Measurements from ENCODE around the gene AMBRA1.

Gene AMBRA1

DNA sequence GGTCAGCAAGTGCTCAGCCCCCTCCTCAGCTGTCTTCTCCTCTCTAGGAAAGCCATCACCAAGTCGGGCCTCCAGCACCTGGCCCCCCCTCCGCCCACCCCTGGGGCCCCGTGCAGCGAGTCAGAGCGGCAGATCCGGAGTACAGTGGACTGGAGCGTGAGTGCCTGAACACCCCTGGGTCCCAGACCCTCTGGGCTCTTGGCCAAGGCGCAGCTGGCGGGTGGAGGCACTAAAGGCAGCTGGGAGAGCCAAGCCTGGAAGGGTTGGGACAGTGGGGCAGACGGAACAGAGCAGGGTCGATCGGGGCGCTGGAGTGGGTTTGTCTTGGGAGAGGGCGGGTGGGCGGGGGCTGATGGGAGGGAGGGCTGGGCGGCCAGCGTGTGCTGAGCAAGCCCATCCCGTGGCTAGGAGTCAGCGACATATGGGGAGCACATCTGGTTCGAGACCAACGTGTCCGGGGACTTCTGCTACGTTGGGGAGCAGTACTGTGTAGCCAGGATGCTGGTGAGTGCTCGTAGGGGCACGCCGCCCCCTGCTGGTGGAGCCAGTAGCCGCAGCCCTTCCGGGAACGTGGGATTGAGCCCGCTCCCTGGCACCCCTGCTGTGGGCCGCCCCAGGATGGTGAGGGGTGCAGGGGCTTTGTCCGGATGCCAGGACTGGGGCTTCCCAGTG is 226.4 kb downstream of the AMBRA1 start:
- DNase-seq (ENCODE audit: low spot score) = peak; percentile 66

DNA sequence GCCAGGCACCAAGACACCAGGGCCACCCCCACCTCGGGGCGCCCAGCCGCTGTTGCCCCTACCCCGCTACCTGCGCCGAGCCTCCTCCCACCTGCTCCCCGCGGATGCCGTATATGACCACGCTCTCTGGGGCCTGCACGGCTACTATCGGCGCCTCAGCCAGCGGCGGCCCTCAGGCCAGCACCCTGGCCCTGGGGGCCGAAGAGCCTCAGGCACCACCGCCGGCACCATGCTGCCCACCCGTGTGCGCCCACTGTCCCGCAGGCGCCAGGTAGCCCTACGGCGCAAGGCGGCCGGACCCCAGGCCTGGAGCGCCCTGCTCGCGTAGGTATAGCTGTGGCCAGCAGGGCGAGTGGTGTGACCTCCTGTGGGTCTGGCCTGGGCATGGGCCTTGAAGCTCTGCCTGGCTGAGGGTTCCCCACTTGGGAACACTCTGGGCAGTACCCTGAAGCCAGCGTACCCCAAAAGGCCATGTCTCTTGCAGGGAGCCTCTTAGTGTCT is 227.1 kb downstream of the AMBRA1 start:
- DNase-seq (ENCODE audit: low spot score) = no peak

DNA sequence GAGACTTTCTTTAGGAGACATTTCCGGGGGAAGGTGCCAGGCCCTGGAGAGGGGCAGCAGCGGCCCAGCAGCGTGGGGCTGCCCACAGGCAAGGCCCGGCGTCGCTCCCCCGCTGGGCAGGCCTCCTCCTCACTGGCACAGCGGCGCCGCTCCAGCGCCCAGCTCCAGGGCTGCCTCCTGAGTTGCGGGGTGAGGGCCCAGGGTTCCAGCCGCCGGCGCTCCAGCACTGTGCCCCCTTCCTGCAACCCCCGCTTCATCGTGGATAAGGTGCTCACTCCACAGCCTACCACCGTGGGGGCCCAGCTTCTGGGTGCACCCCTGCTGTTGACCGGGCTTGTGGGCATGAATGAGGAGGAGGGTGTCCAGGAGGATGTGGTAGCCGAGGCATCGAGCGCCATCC is 227.6 kb downstream of the AMBRA1 start:
- no peak for DNase-seq (ENCODE audit: low spot score)

DNA sequence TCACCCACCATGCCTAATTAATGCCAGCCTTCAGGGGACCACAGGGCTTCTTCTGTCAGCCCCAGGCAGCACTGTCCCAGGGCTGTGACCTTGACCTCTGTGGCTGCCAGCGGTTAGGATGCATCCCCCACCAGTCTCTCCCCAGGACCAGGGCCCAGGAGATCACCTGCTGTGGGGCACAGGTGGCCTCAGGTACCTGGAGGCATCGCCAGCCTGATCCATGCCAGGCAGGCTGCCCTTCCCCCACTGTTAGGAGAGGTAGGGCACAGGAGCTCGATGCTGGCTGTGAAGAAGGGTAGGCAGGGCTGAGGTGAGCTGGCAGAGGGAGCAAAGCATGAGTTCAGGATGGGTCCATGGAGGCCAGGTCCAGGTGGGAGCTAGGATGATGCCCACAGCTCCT is 229.0 kb downstream of the AMBRA1 start:
- DNase-seq (ENCODE audit: low spot score) = no peak

DNA sequence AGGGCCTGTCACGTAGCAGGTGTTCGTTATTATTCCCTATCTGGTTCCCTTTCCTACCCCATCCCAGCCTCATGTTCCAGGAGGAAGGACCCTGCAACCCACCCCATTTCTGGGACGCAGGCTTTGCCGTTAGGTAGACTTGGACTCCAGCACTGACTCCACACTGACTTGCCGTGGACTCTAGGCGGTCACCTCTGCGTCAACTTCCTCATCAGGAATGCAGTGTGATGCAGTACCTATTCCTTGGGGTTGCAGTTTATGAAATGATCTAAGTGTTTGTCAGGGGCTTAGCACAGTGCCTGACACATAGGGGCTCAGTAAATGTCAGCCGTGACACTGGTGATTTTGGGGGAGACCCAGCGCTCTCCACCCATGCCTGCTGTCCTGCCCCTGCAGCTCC is 229.8 kb downstream of the AMBRA1 start:
- DNase-seq (ENCODE audit: low spot score) = no peak

DNA sequence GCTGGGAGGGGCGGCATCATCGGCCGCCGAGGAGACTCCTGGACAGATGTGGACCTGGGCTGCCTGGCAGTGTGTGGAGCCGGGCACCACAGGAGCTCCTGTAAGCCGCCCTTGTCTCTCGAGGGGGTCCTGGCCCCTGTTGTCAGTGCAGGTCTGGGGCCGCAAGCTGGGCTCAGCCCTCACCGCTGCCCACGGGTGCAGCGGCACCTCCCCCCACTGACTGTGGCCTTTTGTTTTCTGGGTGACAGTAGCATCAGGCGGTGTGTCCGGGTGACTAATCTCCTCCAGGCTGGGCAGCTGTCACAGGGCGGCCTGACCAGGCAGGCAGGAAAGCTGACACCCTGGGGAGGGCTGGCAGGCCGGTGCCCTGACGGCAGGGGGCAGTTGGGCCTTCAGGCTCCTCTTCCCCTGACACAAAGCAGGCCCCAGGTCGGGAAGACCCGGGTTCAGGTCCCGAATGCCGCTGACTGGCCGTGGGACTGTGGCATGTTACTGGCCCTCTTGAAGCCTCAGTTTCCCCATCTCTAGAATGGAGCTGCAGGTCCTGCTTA is 230.3 kb downstream of the AMBRA1 start:
- DNase-seq (ENCODE audit: low spot score) = no peak

DNA sequence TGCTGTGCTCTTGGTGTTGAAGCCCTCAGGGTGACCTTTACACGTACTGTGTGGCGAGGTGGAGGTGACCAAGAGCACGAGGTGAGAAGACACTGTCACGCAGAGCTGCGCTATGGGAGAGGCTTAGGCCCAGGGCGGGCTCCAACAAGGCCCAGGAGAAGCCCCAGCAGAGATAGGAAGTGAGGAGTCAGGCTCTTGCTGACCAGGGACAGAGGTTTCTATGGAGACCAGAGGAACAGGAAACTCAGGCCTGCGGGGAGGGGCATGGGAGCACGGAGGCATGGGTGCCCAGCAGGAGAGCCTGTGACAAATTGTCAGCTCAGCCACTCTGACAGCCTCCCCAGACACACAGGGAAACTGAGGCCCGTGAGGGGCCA is 230.8 kb downstream of the AMBRA1 start:
- no peak for DNase-seq (ENCODE audit: low spot score)

DNA sequence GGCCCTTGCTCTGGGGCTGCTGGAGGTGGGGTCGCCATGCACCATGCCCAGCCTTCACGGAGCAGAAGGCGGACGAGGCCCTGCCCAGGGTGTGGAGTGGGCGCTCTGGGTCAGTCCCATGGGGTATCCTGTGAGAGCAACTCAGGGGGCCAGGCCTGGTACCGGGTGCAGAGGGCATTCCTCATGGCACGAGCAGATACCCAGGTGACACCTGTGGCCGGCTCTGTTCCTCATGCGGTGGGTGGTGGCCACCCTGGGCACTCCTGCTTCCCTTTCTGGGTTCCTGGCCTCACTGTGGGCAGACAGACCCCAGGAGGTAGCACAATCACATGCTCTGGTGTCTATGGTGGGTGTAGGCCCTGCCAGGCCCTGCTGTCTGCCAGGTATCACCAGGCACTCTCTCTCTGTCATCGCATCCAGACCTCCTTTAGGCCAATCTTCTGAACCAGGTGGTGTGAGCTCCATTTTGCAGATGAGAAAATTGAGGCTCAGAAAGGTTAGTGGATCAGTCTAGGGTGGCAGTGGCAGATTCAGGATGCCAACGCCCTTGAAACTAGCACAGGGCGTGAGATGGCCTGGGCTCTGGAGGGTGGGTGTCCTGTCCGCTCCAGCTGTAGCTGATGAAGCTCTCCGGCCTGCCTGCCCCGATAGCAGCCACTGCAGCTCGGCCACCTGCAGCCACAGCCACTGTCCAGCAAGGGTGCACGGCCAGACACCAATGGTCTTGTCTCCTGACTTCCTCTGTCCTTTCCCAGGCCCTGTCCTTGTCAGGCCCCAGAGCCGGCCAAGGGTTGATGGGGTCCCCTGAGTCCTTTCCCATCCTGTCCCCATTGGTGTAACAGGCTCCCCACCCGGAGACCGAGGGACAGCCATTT is 231.4 kb downstream of the AMBRA1 start:
- no peak for DNase-seq (ENCODE audit: low spot score)

DNA sequence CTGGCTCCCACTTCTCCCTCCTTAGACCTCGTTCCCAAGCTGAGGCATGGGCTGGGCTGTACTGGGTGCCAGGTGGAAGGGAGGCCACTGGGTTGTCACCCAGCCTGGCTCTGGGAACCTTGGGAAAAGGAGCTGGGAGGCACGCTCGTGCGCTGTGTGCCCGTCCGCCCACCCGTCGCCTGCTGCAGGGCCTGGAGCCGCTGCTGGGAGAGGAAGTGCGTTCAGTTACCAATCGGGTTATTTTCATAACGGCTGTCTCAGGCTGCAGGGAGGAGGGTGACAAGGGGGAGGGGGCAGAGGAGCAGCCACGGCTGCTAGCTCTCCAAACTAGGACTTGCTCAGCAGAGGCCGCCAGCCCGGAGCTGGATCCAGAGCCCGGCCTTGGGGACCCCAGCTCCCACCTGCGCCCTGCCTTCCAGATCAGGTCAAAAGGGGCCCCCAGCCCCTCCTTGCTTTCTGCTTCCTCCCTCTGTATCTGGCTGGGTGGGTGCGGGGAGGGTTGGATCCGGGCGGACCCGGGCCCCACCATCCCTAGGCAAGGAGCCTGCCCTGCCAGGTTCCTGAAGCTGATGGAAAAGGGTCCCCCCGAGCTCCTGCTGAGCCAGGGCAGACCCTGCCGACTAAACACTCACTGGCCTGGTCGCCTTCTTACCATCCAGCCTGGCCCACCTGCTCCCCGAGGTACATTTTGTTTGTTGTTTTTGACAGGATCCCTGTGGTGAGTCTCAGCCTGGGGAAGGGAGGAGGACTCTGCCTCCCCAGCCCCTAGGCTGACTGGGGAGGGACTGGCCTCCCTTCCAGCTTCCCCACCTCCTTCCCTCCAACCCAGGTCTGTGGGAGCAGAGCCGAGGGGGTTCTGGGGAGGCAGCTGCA is 232.3 kb downstream of the AMBRA1 start:
- peak; percentile 91 for DNase-seq (ENCODE audit: low spot score)

DNA sequence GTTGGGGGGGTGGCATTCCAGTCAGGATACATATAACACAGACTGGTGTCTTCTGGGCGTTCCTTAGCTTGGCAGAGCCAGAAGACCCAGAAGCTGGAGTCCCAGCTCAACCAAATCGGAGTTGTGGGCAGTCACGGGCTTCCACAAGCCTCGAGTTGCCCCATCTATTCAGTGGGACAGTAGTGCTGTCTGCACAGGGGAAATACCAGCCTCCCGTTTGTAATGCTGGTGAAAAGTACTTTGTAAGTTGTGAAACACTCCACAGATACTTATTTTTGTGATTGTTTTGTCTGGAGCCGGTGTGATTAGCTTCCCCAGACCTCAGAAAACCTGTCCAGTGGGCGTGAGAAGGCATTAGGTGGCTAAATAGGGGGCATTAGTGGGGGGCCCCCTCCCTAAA is 232.9 kb downstream of the AMBRA1 start:
- DNase-seq (ENCODE audit: low spot score) = peak; percentile 34

DNA sequence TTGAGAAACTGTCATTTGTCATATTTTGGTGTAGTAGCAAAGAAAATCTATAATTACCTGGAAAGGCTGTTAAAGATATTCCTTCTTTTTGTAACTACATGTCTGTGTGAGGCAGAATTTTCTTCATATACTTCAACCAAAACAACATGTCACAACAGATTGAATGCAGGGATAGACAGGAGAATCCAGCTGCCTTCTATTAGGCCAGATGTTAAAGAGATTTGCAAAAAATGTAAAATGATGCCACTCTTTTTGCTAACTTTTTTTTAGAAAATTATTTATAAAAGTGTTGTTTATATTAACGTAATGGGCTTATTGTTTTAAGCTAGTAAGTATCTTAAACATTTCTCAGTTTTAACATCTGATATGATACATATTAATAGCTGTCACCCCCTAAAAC is 233.9 kb downstream of the AMBRA1 start:
- no peak for DNase-seq (ENCODE audit: low spot score)

DNA sequence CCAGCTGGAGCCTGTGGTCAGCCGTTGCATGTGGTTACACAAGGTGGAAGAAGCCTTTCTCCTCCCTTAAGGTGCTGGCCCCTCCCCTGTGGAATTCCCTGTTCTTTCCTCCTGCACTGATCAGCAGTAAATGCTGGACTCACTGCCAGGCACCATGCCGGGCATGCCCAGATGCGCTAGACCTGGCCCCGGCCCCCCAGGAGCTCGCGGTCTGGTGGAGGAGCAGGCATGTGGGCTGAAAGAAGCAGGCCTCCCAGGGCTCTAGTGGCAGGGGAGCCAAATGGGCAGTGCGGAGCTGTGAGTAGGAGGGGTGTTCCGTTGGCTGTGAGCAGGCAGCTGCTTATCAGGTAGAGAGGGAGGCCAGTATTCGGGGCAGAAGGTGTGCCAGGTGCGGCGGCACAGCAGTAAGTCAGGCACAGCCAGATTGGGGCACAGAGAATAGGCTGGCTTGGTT is 236.3 kb downstream of the AMBRA1 start:
- DNase-seq (ENCODE audit: low spot score) = no peak

DNA sequence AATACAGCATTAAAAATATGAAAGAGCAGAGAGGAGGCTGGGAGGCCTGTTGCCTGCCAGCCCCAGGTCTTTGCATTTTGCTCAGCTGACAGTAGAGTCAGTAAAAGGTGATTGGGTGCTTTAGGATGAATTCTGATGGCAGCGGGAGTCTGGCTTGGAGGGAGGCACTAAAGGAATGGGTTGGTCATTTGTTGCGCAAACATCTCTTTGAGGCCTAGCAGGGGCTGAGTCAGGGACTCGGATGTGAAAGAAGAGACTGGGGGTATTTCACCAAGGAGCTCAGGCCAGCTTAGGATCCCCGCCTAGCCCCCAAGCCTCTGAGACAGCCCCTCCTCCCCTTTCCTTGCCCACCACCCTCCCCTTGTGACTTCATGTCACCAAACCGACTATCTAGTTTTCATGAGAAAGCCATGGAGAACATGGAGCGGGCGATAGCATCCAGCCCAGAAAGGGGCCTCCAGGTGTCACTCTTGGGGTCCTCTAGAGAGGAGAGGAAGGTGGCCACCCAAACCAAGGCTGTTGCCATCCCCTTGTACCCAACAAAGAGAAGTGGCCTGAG is 236.8 kb downstream of the AMBRA1 start:
- no peak for DNase-seq (ENCODE audit: low spot score)

DNA sequence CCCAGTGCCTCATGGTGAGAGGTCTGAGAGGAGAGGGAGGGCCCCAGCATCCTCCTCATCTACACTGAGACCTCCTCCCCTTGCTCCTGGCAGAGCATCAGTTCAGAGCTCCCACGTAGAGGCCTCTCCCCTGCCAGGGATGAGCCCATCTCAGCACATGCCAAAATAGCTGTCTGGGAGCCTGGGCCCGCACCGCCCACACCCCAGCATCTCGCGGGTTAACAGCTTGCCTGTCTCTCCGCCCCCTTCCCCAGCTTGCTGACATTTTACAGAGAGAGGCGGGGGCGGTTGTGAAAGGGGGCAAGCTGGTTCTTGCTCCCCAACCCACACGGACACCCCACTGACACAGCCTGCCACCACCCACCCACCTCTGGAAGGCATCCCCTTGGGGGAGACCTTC is 240.1 kb downstream of the AMBRA1 start:
- DNase-seq (ENCODE audit: low spot score) = no peak

DNA sequence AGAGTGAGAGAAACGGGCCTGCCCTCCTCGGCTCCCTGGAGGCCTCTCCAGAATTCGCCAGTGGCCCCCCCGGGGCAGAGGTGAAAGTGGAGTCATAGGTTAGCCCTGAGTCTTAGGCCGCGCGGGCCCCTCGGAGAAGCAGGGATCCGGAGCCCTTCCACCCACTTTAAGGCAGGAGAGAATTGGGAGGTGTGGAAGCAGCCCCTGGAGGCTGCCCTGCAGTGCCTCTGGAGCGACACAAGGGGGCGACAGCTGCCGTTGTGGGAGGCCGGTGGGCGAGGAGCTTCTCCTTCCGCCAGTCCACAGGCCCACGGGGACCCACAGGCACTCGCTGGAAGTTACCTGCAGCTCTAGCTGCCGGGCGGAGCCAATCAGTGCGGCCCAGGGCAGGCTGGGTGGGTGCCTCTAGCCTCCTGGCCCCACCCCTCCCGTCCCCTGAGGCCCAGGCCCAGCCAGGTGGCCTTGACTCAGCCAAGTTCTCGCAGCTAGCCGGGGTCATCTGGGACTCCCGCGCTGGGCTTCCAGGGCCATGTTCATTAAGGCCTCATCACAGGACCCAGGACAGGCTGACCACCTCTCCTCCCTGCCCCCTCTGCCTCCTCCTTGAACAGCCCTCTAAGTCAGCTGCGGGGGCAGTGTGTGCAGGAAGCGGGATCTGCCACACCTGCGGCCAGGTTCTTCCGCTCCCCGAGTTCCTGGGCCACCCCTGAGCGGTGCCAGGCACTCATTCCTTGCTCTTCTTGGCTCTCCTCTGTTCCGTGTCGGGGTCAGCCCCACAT is 241.6 kb downstream of the AMBRA1 start:
- peak; percentile 46 for DNase-seq (ENCODE audit: low spot score)

DNA sequence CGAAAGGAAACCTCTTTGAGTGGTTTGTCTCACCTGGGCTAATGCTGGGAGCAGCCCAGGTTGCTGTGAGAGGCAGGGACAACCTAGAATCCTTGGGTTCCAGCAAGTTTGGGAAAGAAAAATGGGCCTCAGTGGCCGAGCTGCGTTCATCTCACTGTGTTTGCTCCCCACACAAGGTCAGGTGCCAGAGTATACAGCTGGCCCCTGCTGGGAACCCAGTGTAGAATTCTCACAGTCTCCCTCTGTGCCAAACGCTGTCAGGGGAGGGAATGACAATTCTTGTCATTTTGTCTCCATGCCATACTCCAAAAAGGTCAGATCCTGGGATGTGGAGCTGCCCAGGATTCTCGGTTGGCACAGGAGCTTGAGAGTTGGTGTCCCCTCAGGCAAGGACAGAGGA is 242.2 kb downstream of the AMBRA1 start:
- DNase-seq (ENCODE audit: low spot score) = no peak

DNA sequence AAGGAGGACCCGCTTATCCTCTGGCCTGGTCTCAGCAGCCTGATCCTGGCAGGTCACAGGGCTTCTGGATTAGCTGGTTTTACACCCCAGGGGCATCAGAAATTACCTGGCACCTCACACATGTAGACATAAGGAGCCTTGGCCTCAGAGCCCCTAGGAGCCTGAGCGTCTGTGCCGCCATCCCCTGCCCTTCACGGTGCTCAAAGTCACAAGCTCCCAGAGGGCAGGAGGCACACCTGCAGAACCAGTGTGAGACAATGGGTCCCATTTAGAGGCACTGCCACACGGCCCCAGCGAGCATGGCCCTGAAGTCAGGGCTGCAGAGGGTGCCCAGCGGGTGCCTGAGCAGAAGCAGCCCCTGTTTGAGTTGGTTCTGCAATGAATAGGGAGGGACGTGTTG is 242.7 kb downstream of the AMBRA1 start:
- DNase-seq (ENCODE audit: low spot score) = no peak

DNA sequence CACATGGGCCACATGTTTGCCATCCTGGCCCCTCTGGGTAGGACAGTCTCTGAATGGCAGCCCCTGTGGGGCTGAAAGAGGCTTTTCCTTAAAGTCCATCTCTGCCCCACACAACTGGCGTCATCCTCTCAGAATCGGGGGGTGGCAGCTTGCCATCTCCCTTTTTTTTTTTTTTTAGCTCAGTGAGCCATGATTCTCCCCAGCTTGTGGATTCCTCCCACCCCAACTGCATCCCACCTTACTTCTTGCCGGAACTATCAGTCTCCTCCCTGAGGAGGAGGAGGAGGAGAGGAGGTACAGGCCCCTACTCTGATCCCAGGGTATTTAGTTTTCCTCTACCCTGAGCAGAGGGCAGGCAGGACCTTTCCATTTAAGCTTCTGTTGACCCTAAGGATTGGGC is 243.1 kb downstream of the AMBRA1 start:
- no peak for DNase-seq (ENCODE audit: low spot score)

DNA sequence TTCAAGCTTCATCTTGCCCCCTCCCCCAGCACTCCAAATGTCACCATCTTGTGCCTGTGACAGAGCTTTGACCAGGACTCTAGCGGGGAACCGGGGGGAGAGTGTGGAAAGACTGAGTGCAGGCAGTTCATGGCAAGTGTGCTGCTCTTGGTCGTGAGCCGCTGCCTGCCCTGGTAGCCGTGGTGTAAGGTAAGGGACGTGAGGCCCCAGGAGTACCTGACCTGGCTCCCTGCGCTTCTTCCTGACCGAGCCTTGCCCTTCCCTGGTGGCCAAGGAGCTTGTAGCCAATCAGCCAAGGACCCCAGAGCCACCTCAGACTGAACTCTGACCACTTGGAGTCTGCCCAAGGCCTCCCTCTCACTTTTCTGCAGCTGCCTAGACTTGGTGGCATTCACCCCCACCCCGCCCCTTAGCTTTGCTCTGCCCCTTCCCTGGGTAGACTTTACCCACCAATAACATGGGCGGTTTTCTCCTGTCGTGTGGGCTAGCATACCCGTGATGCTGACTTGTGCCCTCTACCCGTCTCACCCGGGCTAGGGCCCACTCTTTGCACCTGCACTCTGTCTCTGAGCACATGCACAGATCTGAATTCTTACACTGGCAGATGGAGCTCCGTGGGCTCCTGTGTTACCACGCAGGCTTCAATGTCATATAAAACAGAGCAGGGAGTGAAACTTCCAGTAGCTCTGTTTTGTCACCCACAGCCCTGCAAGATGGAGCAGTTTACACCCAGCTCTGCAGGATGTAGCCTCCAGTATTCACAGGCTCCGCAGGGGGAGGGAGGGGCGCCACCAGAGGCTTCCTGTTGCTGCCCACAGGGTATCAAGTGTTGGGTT is 245.0 kb downstream of the AMBRA1 start:
- no peak for DNase-seq (ENCODE audit: low spot score)

Measured in germinal center (tissue), 1 donor.